HG03342 (cell line): ENCODE results near the gene SNRK.

Experiments used
- ATAC-seq: cut with Tn5 transposase; IDR thresholded peaks from one replicate; pipeline ENCODE4 v1.9.1; 2021; ENCODE audit warnings: mild to moderate bottlenecking, moderate library complexity; ENCODE audit not compliant: unreplicated experiment

The SNRK gene

DNA sequence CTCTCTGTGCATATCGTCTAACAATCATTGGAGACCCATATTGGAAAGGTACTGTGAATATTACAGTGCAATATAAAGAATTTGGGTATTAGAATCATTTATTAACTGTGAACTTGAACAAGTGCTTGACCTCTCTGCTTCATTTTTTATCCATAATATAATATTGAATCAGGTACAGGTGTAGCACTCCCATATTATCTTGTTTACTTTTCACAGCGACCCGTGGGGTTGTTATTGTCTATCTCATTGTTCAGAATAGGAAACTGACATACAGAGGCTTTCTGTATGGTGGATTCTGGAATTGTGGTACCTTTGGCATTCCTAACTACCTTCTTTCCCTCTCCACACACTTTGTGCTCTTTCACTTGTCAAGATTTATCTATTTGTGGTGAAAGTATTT lies 17.8 kb downstream of the SNRK start:
- ATAC-seq = no peak

GRCh38 chr3:43307226-43307625 lies 20.9 kb downstream of the SNRK start:
- no peak for ATAC-seq

- ATAC-seq = no peak
Measured at GRCh38 chr3:43307649-43308048, 21.3 kb downstream of the SNRK start.

GRCh38 chr3:43309372-43310305 lies 23.3 kb downstream of the SNRK start:
- no peak for ATAC-seq

- ATAC-seq = no peak
Measured at GRCh38 chr3:43316783-43317460, 30.6 kb downstream of the SNRK start.

DNA sequence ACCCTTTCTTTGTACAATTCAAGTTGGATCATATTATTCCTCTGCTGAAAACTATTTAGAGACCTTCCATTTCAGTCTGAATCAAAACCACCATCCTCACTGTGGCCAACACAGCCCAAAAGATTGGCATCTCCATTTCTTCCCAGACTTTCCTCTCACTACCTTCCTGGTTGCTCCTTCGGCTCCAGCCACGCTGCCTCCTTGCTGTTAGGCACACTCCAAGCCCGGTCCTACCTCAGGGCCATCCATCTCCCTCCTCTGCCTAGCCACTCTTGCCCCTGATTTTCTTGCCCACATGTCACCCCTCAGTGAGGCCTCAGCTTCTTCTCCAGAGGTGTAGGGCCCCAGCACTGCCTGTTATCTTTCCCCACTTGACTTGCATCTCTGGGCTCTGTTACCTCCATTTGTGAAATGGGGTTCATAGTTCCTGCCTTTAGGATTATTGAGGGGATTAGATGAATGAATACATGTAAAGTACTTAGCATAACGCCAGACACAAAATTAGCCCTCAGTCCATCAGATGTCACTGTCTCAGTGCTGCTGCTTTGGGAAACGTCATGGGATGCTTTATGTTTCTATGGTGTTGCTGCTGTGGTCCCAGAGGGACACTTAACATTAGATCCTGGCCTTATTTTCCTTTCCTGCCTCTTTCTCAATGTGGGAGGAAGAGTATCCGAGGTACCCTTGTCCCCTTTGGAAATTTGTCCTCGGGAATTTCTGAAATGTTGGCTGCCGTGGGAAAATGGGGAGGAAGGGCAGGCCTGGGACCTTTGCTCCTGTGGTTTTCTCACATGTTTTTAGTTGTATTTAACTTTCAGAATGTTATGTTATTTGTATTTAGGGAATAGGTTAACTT lies 31.3 kb downstream of the SNRK start:
- no peak for ATAC-seq

- no peak for ATAC-seq
Measured at GRCh38 chr3:43319376-43319775, 33.0 kb downstream of the SNRK start.

- ATAC-seq = no peak
Measured at GRCh38 chr3:43319794-43320193, 33.5 kb downstream of the SNRK start.

DNA sequence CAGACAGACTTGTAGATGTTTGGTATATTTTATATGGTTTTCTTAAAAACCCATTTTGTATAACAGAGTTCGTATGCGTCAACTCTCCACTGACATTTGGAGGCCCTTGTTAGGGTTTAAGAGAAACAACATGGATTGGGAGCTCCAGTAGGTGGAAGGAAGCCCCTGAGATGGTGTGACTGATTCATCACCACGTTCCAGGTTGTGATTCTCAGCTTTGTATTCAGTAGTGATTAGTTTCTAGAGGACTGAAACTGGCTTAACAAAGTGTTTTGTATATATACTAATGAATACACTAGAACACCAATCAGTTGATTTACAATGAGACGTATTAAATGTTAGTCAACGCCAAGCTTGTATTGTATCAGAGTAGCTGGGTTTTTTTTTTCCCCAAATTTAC lies 33.9 kb downstream of the SNRK start:
- ATAC-seq = no peak

DNA sequence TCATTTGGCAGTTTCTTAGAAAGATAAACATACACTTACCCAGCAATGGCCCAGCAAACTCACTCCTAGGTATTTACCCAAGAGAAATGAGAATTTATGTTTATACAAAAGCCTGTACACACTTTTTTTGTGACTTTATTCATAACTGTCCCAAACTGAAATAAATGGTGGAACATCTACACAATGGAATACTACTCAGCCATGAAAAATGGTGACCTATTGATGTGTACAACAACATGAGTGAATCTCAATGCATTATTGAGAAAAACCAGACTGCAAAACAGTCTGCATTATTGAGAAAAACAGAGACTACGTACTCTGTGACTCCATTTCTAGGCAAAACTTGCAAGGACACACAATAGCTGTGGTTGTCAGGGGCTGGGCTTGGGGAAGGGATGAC lies 37.2 kb downstream of the SNRK start:
- no peak for ATAC-seq

- no peak for ATAC-seq
Measured at GRCh38 chr3:43326891-43327581, 40.7 kb downstream of the SNRK start.

GRCh38 chr3:43327582-43327979 lies 41.2 kb downstream of the SNRK start:
- no peak for ATAC-seq

DNA sequence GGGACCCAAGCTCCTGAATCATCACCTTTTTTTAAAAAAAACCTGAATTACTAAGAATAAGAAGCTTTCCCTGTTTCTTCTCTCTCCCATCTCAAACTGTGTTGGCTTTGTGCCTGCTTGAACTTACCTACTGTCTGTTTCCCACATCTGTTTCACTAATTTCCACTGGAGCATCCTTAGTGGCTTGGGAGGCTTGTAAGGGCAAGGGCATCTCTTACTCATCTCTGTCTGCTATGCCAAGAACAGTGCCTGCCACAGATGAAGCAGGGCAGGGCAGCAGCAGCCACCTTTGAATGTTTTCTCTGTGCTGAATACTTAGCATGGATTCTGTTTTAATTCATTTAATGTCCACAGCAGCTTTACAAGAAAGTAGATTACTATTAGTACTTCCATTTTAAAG lies 42.3 kb downstream of the SNRK start:
- no peak for ATAC-seq

DNA sequence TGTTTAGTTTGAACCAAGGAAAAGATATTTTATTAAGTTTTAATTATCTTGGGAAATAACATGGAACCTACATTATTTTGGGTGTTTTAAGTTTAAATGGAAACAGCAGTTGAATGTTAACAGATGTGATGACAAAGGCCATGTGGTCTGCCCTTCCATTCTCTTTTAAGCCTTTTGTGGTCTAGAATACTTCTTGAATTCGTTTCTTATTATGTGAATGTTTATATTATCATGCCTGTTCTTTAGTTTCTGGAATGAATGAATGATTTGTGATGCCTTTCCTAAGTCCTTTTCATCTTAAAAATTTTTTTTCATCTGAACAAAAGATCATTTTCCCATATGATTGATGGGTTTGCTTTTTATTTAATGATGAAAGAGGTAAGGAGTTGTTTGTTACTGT lies 44.6 kb downstream of the SNRK start:
- ATAC-seq = no peak

DNA sequence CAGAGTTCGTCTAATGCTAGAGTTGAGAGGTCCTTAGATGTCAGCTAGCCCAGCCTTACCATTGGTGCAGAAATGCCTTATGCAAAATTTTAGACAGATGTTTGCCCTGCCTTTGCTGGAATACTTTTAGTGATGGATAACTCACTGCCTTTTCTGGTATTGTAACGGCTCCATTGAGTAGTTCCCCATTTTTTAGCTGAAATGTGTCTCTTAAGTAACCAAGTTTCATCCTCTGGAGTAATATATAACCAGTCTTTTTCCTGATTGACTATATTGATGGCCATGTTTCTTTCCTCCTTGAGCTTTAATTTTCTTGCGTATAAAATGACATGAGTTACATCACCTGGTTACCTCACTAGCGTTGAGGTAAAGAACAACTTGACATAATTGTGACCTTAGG lies 45.0 kb downstream of the SNRK start:
- ATAC-seq = no peak

GRCh38 chr3:43334976-43335375 lies 48.6 kb downstream of the SNRK start:
- ATAC-seq = no peak

DNA sequence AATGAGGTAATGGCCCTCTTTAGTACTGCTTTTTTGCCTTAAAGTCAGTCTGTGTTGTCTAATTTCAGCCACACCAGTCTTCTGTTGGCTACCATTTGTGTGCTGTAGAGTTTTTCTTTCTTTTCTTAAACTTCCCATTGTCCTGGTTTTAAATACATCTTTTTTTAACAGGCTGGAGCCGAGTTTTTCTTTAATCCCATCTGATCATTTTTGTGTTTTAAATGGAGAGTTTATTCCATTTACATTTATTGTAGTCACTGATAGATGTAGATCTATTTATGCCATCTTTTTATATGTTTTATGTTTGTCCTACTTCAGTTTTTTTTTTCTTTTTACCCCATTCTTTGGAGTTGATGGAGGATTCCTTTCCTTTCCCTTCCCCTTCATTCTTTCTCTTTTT lies 49.5 kb downstream of the SNRK start:
- no peak for ATAC-seq

DNA sequence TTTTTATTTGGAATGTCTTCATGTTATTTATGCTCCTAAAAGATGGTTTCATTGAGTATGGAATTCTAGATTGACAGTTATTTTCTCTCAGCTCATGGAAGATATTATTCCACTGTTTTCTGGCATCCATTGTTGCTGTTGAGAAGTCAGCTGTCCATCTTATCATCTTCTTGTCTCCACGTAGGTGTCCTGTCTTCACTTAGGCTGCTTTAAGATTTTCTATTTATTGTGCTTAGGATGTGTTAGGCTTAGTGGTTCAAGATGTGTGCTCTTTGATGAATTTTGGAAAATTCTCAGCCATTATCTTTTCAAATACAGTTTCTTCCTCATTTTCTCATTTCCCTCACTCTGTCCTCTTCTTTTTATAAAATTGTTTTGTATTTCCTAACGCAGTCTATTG lies 52.0 kb downstream of the SNRK start:
- ATAC-seq = no peak

DNA sequence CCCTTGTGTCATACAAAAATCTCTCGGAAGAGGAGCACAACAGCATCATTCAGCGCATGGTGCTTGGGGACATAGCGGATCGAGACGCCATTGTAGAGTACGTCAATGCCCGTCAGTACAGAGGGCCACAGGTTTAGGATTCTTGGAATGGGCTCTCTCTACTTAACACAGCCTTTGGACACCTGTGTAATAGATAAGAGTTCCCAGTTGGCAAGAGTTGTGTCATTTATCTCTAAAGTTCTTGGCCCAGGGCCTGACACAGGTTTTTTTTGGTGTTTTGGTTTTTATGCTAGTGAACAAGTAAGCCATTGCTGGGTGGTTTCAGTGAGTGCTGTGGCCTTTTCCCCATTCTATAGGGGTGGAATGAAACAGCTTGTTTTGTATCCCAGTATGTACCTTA lies 54.1 kb downstream of the SNRK start:
- no peak for ATAC-seq

DNA sequence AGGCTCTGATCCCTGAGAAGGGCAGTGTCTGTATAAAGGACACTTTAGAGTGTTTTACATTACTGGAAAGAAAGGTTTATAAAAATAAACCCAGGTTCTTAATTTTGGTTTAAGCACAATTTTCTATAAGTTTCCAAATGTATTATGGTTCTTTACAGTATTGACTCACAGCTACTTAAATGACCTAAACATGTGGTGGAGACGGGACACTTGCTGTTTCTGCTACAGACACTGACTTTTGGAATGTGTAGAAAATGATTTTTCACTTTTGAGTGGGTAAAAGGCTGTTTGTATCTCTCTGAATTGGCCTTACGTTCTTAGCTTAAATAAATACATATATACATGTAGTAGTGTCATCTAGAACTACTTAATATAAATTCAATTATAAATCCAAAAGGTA lies 55.4 kb downstream of the SNRK start:
- ATAC-seq = no peak

DNA sequence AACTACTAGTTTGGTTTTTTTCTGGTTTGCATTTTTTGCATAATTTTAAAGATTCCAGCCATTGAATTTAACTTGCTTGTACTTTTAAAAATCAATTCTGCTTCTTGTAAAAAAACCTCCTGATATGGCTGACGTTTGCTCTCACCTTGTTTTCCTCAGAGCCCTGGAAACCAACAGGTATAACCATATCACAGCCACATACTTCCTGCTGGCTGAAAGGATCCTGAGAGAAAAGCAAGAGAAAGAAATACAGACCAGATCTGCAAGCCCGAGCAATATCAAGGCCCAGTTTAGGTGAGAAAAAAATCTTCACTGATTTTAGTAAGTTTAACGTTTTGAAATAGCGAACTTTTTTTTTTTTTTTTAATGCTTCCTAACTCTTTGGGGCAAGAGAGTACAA lies 56.8 kb downstream of the SNRK start:
- ATAC-seq = no peak
